Panc1 (cell line): Measurements from ENCODE around the gene C16orf74. TPM values are rescaled to one million over a fixed set of nuclear protein-coding genes. Genes with fewer than 3 reads are reported as not detected.

Experiments used
- ATAC-seq: fragments of 200-7000 bp; cut with Tn5 transposase; 2 replicates; pipeline ENCODE4 v1.9.1; 2020; ENCODE audit warnings: mild to moderate bottlenecking, moderate library complexity
- BruUV-seq: library from RNA; stranded (reverse); fragments of 400-500 nt; replicated peaks from 2 replicates; lab custom pipeline; 2021; lab: Mats Ljungman, UMichigan
- CTCF ChIA-PET: fragments of 300-600 bp; sonication (Branson Sonifier 250); formaldehyde crosslinking; loops from one replicate; lab custom pipeline; 2022; ENCODE audit warnings: antibody characterized with exemption; lab: Charles Lee
- POLR2A ChIA-PET: fragments of 300-600 bp; sonication (Branson Sonifier 250); formaldehyde crosslinking; loops from one replicate; lab custom pipeline; 2022; ENCODE audit warnings: antibody characterized with exemption; lab: Charles Lee
- DNase-seq: peaks from one replicate; pipeline ENCODE4 v3.0.0-alpha.2; 2010; ENCODE audit warnings: low read depth, low spot score
- H3K27ac ChIP-seq: 2 replicates; pipeline ENCODE4 v1.5.1; 2011; ENCODE audit warnings: mild to moderate bottlenecking, low read length, inconsistent platforms
- H3K27me3 ChIP-seq: fragments of 200-500 bp; sonication (Bioruptor generic); 2 replicates; pipeline ENCODE4 v1.6.0; 2014; ENCODE audit warnings: low read length, inconsistent platforms; ENCODE audit not compliant: control insufficient read depth, insufficient read depth
- H3K36me3 ChIP-seq: fragments of 200-500 bp; sonication (Bioruptor generic); 2 replicates; pipeline ENCODE4 v1.5.1; 2014; ENCODE audit warnings: inconsistent platforms, mild to moderate bottlenecking, low read length, moderate library complexity; ENCODE audit not compliant: control insufficient read depth, insufficient read depth
- H3K4me1 ChIP-seq: 2 replicates; pipeline ENCODE4 v1.5.1; 2011; ENCODE audit warnings: inconsistent platforms, mild to moderate bottlenecking, low read length, moderate library complexity; ENCODE audit not compliant: control insufficient read depth, insufficient read depth
- H3K4me3 ChIP-seq, 2 experiments: 2 replicates each; pipeline ENCODE4 v1.5.1; 2011 to 2012; ENCODE audit warnings: low read depth in 2 of 2, low read length in 2 of 2, mild to moderate bottlenecking in 2 of 2, inconsistent platforms in 1 of 2, moderate library complexity in 1 of 2
- H3K9me3 ChIP-seq: fragments of 200-500 bp; sonication (Bioruptor generic); 2 replicates; pipeline ENCODE4 v1.5.1; 2014; ENCODE audit warnings: low read depth, mild to moderate bottlenecking, inconsistent platforms, low read length, moderate library complexity; ENCODE audit not compliant: control insufficient read depth, insufficient read depth
- POLR2AphosphoS5 ChIP-seq: IDR thresholded peaks from 2 replicates; pipeline ENCODE4 v1.6.1; 2012; ENCODE audit warnings: mild to moderate bottlenecking, low read depth, low read length, moderate library complexity
- SIN3A ChIP-seq: IDR thresholded peaks from 2 replicates; pipeline ENCODE4 v1.6.1; 2012; ENCODE audit warnings: low read depth, mild to moderate bottlenecking, low read length, moderate library complexity, borderline replicate concordance; ENCODE audit not compliant: insufficient read depth
- TCF7L2 ChIP-seq: IDR thresholded peaks from 2 replicates; pipeline ENCODE4 v1.6.1; 2011; ENCODE audit warnings: mild to moderate bottlenecking, low read depth, low read length, inconsistent platforms
- in situ Hi-C: cut with HindIII; loops from 2 replicates; pipeline ENCODE4 v1.10.0; 2016; ENCODE audit warnings: low sequenced_read_pairs, low pct_unique_long_range_greater_than_20kb
- intact Hi-C: fragments of 100-400 bp; cut with micrococcal nuclease; formaldehyde crosslinking; loops from one replicate; pipeline ENCODE4 v1.10.0; 2022; ENCODE audit not compliant: unreplicated experiment
- total RNA-seq: library from RNA; stranded (reverse); gene quantifications from one replicate; pipeline ENCODE4 v1.2.1, GENCODE V29; 2021; ENCODE audit not compliant: unreplicated experiment
- TF ChIP-seq, protein P1 (sequence below): fragments of 450-650 bp; IDR thresholded peaks from 2 replicates; pipeline ENCODE4 v1.5.1; 2017; ENCODE audit warnings: mild to moderate bottlenecking
- TF ChIP-seq, protein P2 (sequence below), 2 experiments: IDR thresholded peaks; 2 replicates each; pipeline ENCODE4 v1.6.1; 2011 to 2012; ENCODE audit warnings: low read depth in 2 of 2, control low read depth in 1 of 2, low read length in 1 of 2, mild to moderate bottlenecking in 1 of 2, moderate library complexity in 1 of 2; ENCODE audit not compliant: insufficient read depth in 1 of 2

C16orf74 gene
- total RNA-seq, 1 experiment from 2014 or later, result 1.5 TPM

DNA sequence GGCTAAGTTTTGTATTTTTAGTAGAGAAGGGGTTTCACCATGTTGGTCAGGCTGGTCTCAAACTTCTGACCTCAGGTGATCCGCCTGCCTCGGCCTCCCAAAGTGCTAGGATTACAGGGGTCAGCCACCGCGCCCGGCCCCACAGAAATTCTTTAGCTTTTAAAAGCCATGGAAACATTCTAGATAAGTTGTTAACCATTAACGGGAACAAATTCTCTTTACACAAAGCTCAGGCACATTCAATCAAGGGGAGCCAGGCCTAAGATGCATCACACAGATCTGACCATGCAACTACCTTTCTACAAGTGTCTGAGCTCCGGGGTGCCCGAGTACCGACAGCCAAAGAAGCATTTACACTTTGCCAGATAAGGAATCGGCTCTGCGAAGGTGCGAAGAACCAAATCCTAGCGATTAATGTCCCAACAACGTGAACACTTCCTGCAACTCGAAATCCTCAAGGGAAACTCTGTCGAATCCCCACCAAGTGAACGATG lies 47.4 kb upstream of the C16orf74 start:
- peak overlapping the region; percentile 88 for H3K27ac ChIP-seq
- POLR2A ChIA-PET, result no interaction called here
- intact Hi-C loops, result no loop called here

DNA sequence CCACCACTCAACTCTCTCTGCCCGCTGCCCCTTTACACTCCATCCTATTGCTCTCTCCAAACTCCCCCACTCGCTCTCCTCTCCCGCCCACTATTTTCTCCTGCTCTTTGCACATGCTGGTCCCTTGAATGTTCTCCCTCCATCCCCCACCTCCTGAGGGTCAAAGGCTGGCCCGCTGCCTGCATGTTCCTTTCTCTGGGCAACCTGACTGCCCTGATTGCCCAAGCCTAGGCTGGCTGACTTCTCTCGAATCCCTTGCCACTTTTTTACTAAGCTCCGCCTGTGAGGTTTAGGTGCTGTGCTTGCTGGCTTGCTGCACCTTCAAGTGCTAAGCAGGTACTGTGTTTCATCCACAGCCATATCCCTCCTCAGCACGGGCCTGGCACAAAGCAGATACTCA lies 45.7 kb upstream of the C16orf74 start:
- ChIA-PET POLR2A (no interaction called here), CTCF (no interaction called here)
- intact Hi-C loops (no loop called here), in situ Hi-C loops (no loop called here)
- no peak for TF ChIP-seq SIN3A
- TF ChIP-seq TCF7L2, result no peak
- TF ChIP-seq, protein P1, sequence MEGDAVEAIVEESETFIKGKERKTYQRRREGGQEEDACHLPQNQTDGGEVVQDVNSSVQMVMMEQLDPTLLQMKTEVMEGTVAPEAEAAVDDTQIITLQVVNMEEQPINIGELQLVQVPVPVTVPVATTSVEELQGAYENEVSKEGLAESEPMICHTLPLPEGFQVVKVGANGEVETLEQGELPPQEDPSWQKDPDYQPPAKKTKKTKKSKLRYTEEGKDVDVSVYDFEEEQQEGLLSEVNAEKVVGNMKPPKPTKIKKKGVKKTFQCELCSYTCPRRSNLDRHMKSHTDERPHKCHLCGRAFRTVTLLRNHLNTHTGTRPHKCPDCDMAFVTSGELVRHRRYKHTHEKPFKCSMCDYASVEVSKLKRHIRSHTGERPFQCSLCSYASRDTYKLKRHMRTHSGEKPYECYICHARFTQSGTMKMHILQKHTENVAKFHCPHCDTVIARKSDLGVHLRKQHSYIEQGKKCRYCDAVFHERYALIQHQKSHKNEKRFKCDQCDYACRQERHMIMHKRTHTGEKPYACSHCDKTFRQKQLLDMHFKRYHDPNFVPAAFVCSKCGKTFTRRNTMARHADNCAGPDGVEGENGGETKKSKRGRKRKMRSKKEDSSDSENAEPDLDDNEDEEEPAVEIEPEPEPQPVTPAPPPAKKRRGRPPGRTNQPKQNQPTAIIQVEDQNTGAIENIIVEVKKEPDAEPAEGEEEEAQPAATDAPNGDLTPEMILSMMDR, result no peak
- TF ChIP-seq, protein P2, sequence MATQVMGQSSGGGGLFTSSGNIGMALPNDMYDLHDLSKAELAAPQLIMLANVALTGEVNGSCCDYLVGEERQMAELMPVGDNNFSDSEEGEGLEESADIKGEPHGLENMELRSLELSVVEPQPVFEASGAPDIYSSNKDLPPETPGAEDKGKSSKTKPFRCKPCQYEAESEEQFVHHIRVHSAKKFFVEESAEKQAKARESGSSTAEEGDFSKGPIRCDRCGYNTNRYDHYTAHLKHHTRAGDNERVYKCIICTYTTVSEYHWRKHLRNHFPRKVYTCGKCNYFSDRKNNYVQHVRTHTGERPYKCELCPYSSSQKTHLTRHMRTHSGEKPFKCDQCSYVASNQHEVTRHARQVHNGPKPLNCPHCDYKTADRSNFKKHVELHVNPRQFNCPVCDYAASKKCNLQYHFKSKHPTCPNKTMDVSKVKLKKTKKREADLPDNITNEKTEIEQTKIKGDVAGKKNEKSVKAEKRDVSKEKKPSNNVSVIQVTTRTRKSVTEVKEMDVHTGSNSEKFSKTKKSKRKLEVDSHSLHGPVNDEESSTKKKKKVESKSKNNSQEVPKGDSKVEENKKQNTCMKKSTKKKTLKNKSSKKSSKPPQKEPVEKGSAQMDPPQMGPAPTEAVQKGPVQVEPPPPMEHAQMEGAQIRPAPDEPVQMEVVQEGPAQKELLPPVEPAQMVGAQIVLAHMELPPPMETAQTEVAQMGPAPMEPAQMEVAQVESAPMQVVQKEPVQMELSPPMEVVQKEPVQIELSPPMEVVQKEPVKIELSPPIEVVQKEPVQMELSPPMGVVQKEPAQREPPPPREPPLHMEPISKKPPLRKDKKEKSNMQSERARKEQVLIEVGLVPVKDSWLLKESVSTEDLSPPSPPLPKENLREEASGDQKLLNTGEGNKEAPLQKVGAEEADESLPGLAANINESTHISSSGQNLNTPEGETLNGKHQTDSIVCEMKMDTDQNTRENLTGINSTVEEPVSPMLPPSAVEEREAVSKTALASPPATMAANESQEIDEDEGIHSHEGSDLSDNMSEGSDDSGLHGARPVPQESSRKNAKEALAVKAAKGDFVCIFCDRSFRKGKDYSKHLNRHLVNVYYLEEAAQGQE (IDR thresholded peaks at IDR 0.05; ENCODE audit: insufficient read depth in 1 of 2, low read depth in 2 of 2, low read length in 1 of 2), result no peak
- no peak for TF ChIP-seq POLR2AphosphoS5
- ATAC-seq, result no peak
- H3K9me3 ChIP-seq, result no peaks in the 10 kb centered on the region
- no peak for DNase-seq
- no peak overlapping the region for H3K4me3 ChIP-seq
- no peaks in the 10 kb centered on the region for H3K27me3 ChIP-seq
- peaks cover 17% of the 10 kb centered on the region for H3K36me3 ChIP-seq
- H3K27ac ChIP-seq, result no peak overlapping the region
- no peaks in the 10 kb centered on the region for H3K4me1 ChIP-seq
- no TSS peak for BruUV-seq

More for the DNA sequence above, 47.4 kb upstream of the C16orf74 start:
- CTCF ChIA-PET, result no interaction called here
- DNase-seq (no peak), ATAC-seq (no peak)
- BruUV-seq, result no TSS peak
- Histone ChIP-seq H3K36me3 (peaks cover 25% of the 10 kb centered on the region), H3K27me3 (no peaks in the 10 kb centered on the region), H3K4me1 (no peaks in the 10 kb centered on the region), H3K4me3 (peak overlapping the region; percentile 95 to 98), H3K9me3 (no peaks in the 10 kb centered on the region)
- TF ChIP-seq, protein P1, result no peak
- TF ChIP-seq, protein P2 (IDR thresholded peaks at IDR 0.05; ENCODE audit: insufficient read depth in 1 of 2, low read depth in 2 of 2, low read length in 1 of 2), result no peak
- no peak for TF ChIP-seq POLR2AphosphoS5
- TF ChIP-seq TCF7L2, result no peak
- TF ChIP-seq SIN3A, result no peak
- in situ Hi-C loops, result no loop called here
